Measurements from ENCODE around the gene ZRANB3.

- TF ChIP-seq CTCF (IDR thresholded peaks at IDR 0.05 in 8 of 11, conservative IDR thresholded peaks at IDR 0.05 in 3 of 11) (no peak), POLR2A (IDR thresholded peaks at IDR 0.05) (no peak)
Measured at GRCh38 chr2:135164431-135164830, 366.6 kb downstream of the ZRANB3 start.

Data from spleen (tissue), 7 donors.